Measurements from ENCODE around the gene USP40. TPM values are rescaled to one million over a fixed set of nuclear protein-coding genes. Genes with fewer than 3 reads are reported as not detected.
"Not testable (repeated sequence)": the region's sequence is repeated elsewhere in the genome, so short reads cannot be mapped to it uniquely, and the experiment has no call there.

USP40 gene
- total RNA-seq, 1 experiment from 2014 or later = 34.9 TPM

DNA sequence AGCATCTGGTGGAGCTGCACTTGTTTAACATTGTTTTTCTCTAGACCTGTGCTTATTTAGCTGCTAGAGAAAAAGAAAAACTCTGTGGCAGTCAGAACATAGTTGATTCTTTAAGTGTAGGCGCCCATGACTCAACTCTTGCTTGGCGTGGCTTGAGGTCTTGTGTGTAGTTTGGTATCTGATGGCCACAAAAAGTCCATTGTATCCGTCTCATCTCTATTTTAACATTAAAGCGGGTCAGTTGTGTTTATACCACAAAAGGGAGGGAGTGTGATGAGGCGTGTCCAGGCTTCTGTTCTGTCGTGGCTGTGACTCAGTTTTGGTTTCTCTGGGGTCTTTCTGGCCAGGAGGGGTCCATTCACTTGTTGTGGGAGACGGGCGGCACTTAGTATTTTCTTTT, 26.6 kb upstream of the USP40 start:
- H4K20me1 ChIP-seq (ENCODE audit: insufficient read depth) = no peaks in the 10 kb centered on the region
- no TSS peak for BruUV-seq (replicated peaks)
- no peak overlapping the region for H3K9ac ChIP-seq (ENCODE audit: low read length)
- no peaks in the 10 kb centered on the region for H3K27me3 ChIP-seq (ENCODE audit: insufficient read depth, low read length)
- H3K9me2 ChIP-seq (ENCODE audit: insufficient read depth) = no peaks in the 10 kb centered on the region
- no peak for DNase-seq (ENCODE audit: low read depth, low spot score)
- ChIA-PET POLR2A (no interaction called here), CTCF (no interaction called here), RAD21 (ENCODE audit: low non-redundant PET in 1 of 2, low total read pairs in 2 of 2, uncharacterized antibody in 2 of 2, unreplicated experiment in 2 of 2) (no interaction called here)
- no peak for ATAC-seq
- no peak overlapping the region for H2AFZ ChIP-seq (ENCODE audit: low read depth, low read length, poor library complexity, severe bottlenecking)
- no peaks in the 10 kb centered on the region for H3K9me3 ChIP-seq (ENCODE audit: control insufficient read depth in 1 of 2, insufficient read depth in 1 of 2, low read depth in 1 of 2, low read length in 2 of 2)
- H3K4me3 ChIP-seq (replicated peaks in 1 of 2; ENCODE audit: low read depth in 1 of 2, low read length in 2 of 2) = no peak overlapping the region
- H3K36me3 ChIP-seq (ENCODE audit: control insufficient read depth in 1 of 2, insufficient read depth in 2 of 2, low read length in 2 of 2) = no peaks in the 10 kb centered on the region
- intact Hi-C loops (cut with micrococcal nuclease) = no loop called here
- no peak for TF ChIP-seq ZNF274 (IDR thresholded peaks at IDR 0.05; ENCODE audit: low read depth, low read length)
- no peak for TF ChIP-seq ZFX (IDR thresholded peaks at IDR 0.05)
- no peak for TF ChIP-seq FOSL1 (IDR thresholded peaks at IDR 0.05; ENCODE audit: low read depth)
- TF ChIP-seq EZH2 (IDR thresholded peaks at IDR 0.05) = no peak
- TF ChIP-seq, protein P1, sequence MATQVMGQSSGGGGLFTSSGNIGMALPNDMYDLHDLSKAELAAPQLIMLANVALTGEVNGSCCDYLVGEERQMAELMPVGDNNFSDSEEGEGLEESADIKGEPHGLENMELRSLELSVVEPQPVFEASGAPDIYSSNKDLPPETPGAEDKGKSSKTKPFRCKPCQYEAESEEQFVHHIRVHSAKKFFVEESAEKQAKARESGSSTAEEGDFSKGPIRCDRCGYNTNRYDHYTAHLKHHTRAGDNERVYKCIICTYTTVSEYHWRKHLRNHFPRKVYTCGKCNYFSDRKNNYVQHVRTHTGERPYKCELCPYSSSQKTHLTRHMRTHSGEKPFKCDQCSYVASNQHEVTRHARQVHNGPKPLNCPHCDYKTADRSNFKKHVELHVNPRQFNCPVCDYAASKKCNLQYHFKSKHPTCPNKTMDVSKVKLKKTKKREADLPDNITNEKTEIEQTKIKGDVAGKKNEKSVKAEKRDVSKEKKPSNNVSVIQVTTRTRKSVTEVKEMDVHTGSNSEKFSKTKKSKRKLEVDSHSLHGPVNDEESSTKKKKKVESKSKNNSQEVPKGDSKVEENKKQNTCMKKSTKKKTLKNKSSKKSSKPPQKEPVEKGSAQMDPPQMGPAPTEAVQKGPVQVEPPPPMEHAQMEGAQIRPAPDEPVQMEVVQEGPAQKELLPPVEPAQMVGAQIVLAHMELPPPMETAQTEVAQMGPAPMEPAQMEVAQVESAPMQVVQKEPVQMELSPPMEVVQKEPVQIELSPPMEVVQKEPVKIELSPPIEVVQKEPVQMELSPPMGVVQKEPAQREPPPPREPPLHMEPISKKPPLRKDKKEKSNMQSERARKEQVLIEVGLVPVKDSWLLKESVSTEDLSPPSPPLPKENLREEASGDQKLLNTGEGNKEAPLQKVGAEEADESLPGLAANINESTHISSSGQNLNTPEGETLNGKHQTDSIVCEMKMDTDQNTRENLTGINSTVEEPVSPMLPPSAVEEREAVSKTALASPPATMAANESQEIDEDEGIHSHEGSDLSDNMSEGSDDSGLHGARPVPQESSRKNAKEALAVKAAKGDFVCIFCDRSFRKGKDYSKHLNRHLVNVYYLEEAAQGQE (IDR thresholded peaks at IDR 0.05; ENCODE audit: low read depth) = no peak
- TF ChIP-seq EZH2phosphoT487 (IDR thresholded peaks at IDR 0.05; ENCODE audit: borderline replicate concordance) = no peak
- TF ChIP-seq CEBPB (IDR thresholded peaks at IDR 0.05; ENCODE audit: low read depth) = no peak
- TF ChIP-seq YY1 (IDR thresholded peaks at IDR 0.05; ENCODE audit: extremely low read depth, insufficient replicate concordance, low read depth, low read length) = no peak
- no peak for TF ChIP-seq TCF7L2 (IDR thresholded peaks at IDR 0.05; ENCODE audit: borderline replicate concordance, extremely low read depth, insufficient read depth, insufficient read length)
- TF ChIP-seq JUND (IDR thresholded peaks at IDR 0.05) = no peak
- no peaks in the 10 kb centered on the region for H3K79me2 ChIP-seq (ENCODE audit: insufficient read depth, low read length)
- no peaks in the 10 kb centered on the region for H3K4me1 ChIP-seq (ENCODE audit: control insufficient read depth in 1 of 2, insufficient read depth in 2 of 2, low read length in 2 of 2)
- H3K4me2 ChIP-seq (ENCODE audit: low read length) = no peak overlapping the region
- no peak overlapping the region for H3K27ac ChIP-seq (ENCODE audit: low read depth, low read length)

DNA sequence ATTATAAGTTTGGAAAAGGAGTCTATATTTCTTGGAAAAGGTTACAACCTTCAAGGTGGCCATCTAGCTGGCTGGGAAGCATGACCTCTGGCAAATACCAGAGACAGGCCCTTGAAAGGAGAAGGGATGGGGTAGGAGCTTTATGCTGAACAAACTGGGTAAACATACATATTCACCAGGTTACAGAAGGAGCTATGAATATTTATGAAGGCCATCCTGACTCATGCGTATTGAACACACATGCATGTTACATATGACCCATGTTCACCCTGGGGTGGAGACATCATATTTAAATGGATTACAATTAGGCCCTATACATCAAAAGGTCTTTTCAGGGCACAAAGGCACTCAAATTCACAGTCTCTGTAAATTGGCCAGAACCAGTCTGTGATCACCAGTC, 26.1 kb upstream of the USP40 start:
- H3K4me1 ChIP-seq (ENCODE audit: control insufficient read depth in 1 of 2, insufficient read depth in 2 of 2, low read length in 2 of 2); POLR2A ChIA-PET; H3K9me2 ChIP-seq (ENCODE audit: insufficient read depth); H3K27me3 ChIP-seq (ENCODE audit: insufficient read depth, low read length); H3K27ac ChIP-seq (ENCODE audit: low read depth, low read length); BruUV-seq (replicated peaks); CTCF ChIA-PET; H2AFZ ChIP-seq (ENCODE audit: low read depth, low read length, poor library complexity, severe bottlenecking); intact Hi-C loops (cut with micrococcal nuclease); ATAC-seq; DNase-seq (ENCODE audit: low read depth, low spot score); H3K9ac ChIP-seq (ENCODE audit: low read length); H3K36me3 ChIP-seq (ENCODE audit: control insufficient read depth in 1 of 2, insufficient read depth in 2 of 2, low read length in 2 of 2); RAD21 ChIA-PET (ENCODE audit: low non-redundant PET in 1 of 2, low total read pairs in 2 of 2, uncharacterized antibody in 2 of 2, unreplicated experiment in 2 of 2); H3K9me3 ChIP-seq (ENCODE audit: control insufficient read depth in 1 of 2, insufficient read depth in 1 of 2, low read depth in 1 of 2, low read length in 2 of 2); H3K4me2 ChIP-seq (ENCODE audit: low read length); H4K20me1 ChIP-seq (ENCODE audit: insufficient read depth); H3K4me3 ChIP-seq (replicated peaks in 1 of 2; ENCODE audit: low read depth in 1 of 2, low read length in 2 of 2); H3K79me2 ChIP-seq (ENCODE audit: insufficient read depth, low read length): not testable (repeated sequence)

Measured in HCT116 (cell line).